ENCODE data around the gene DMC1. TPM values are rescaled to one million over a fixed set of nuclear protein-coding genes. Genes with fewer than 3 reads are reported as not detected.

DMC1 gene
- total RNA-seq, 4 donors from 2014 or later = 1.1 to 7.2 (median 5.2) TPM; not detected in 1

- intact Hi-C loops (cut with DNase I) = no loop called here
- H3K27me3 ChIP-seq = no peaks in the 10 kb centered on the region
- no peaks in the 10 kb centered on the region for H3K9me3 ChIP-seq
- no peak overlapping the region for H3K27ac ChIP-seq
- TF ChIP-seq CTCF (IDR thresholded peaks at IDR 0.05) (no peak), POLR2A (IDR thresholded peaks at IDR 0.05) (no peak)
- no peak for DNase-seq
- WGBS, 2 donors = 54 to 94% methylated on average over 1 of the region's 1 CpG
- H3K4me1 ChIP-seq = peaks cover 0 to 4% (median 3%) of the 10 kb centered on the region in 3 donors
- H3K36me3 ChIP-seq = peaks cover 33 to 100% (median 66%) of the 10 kb centered on the region in 3 donors
- H3K4me3 ChIP-seq = no peak overlapping the region
Measured at GRCh38 chr22:38484244-38484643, 85.7 kb downstream of the DMC1 start.

GRCh38 chr22:38482662-38483308 is 87.2 kb downstream of the DMC1 start:
- no peak for TF ChIP-seq POLR2A (IDR thresholded peaks at IDR 0.05)
- no peak for TF ChIP-seq CTCF (IDR thresholded peaks at IDR 0.05)
- DNase-seq = no peak
- Histone ChIP-seq H3K27me3 (no peaks in the 10 kb centered on the region), H3K36me3 (peaks cover 18 to 87% (median 52%) of the 10 kb centered on the region in 3 donors), H3K4me1 (peaks cover 0 to 2% (median 0%) of the 10 kb centered on the region in 3 donors), H3K27ac (no peak overlapping the region), H3K4me3 (no peak overlapping the region), H3K9me3 (no peaks in the 10 kb centered on the region)
- WGBS, 2 donors = 87 to 94% methylated on average over 6 of the region's 6 CpGs
- intact Hi-C loops (cut with DNase I) = no loop called here

GRCh38 chr22:38481871-38482332 is 88.1 kb downstream of the DMC1 start:
- no peaks in the 10 kb centered on the region for H3K27me3 ChIP-seq
- intact Hi-C loops (cut with DNase I) = no loop called here
- WGBS, 2 donors = 80 to 82% methylated on average over 8 of the region's 8 CpGs
- H3K36me3 ChIP-seq = peaks cover 15 to 79% (median 44%) of the 10 kb centered on the region in 3 donors
- H3K4me1 ChIP-seq = peaks cover 0 to 2% (median 0%) of the 10 kb centered on the region in 3 donors
- no peak overlapping the region for H3K27ac ChIP-seq
- H3K4me3 ChIP-seq = no peak overlapping the region
- no peaks in the 10 kb centered on the region for H3K9me3 ChIP-seq
- TF ChIP-seq CTCF (IDR thresholded peaks at IDR 0.05) (no peak), POLR2A (IDR thresholded peaks at IDR 0.05) (no peak)
- DNase-seq = no peak

GRCh38 chr22:38481162-38481870 is 88.7 kb downstream of the DMC1 start:
- no peaks in the 10 kb centered on the region for H3K27me3 ChIP-seq
- peaks cover 0 to 2% (median 0%) of the 10 kb centered on the region in 3 donors for H3K4me1 ChIP-seq
- 89 to 90% methylated on average over 3 of the region's 3 CpGs for WGBS, 2 donors
- no peak overlapping the region for H3K27ac ChIP-seq
- H3K4me3 ChIP-seq = no peak overlapping the region
- H3K9me3 ChIP-seq = no peaks in the 10 kb centered on the region
- no peak for TF ChIP-seq POLR2A (IDR thresholded peaks at IDR 0.05)
- TF ChIP-seq CTCF (IDR thresholded peaks at IDR 0.05) = no peak
- intact Hi-C loops (cut with DNase I) = no loop called here
- peaks cover 10 to 73% (median 39%) of the 10 kb centered on the region in 3 donors for H3K36me3 ChIP-seq
- no peak for DNase-seq

Data from esophagus squamous epithelium (tissue), 5 donors.